NCI-H510A treated with DMSO at 0.1 percent for 48 hours (cell line): ENCODE results near the gene C1orf198.

Experiments
- DNase-seq: peaks from one replicate; lab custom pipeline; 2025; lab: John Stamatoyannopoulos, UW

C1orf198 gene, protein sequence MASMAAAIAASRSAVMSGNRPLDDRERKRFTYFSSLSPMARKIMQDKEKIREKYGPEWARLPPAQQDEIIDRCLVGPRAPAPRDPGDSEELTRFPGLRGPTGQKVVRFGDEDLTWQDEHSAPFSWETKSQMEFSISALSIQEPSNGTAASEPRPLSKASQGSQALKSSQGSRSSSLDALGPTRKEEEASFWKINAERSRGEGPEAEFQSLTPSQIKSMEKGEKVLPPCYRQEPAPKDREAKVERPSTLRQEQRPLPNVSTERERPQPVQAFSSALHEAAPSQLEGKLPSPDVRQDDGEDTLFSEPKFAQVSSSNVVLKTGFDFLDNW

DNA sequence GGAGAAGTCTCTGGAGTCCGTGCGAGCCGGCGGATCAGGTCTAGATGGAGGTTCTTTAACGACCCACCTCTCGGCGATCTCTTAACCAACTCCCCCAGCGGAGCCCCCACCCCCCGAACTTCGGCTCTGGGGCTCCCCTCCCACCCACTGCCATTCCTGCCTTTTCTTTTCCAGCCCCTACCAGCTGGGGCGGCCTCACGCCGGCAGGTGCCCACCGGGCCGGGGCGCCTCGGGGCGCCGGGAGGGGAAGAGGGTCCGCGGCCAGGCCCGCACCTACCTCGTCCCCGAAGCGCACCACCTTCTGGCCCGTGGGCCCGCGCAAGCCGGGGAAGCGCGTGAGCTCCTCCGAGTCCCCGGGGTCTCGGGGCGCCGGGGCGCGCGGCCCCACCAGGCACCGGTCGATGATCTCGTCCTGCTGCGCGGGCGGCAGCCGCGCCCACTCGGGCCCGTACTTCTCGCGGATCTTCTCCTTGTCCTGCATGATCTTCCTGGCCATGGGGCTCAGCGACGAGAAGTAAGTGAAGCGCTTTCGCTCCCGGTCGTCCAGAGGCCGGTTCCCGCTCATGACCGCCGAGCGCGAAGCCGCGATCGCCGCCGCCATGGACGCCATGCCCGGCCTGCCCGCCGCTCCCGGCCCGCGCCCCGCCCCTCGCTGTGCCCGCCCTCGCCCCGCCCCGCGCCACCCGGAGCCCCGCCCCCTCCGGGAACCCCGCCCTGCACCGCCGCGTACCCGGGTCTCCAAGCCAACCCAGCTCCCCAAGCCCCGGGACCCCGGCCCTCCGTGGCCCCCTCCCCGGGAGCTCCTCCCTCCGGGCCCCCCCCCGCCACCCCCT, at the start of gene C1orf198:
TSS of gene C1orf198 (minus strand) at position 619 of the 833 bp plus-strand sequence. CDS start at position 610, 9 bp downstream.
- peak; percentile 53 for DNase-seq

DNA sequence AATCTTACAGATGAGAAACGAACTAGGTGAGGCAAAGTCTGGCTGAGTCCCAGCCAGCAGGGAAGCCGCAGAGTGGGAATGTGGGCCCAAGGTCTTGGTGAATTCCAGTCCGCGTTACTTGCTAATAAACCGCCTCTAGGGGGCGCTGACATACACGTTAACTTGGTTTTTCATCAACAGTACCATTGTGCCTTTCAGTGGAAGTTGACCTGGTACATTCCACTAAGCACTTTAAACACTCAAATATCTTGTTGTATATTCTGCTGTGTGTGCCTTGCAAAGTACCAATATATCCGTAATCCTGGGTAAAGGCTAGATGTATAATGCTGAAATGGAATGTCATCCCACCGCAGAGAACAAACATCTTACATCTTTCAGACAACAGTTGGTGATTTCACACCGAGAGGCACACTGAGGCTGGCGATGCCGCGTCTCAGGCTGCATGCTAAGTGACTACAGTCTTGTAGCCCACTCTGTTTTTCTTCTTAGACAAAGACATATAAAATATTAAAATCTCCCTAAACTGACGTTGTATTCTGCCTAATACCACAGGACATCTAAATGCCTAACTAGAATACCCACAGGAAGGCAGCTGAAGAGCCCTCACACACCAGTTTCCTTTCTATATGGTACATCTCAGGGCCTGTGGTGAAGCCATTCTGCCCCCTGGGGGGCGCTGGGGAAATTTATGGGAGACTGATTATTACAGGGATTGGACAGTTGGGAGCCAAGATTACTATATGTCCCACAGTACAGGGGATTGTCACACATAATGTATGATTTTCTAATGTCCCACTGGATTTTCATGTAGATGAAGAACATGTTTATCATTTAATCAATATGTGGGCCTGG, 49.2 kb upstream of the C1orf198 start:
- peak; percentile 58 for DNase-seq

DNA sequence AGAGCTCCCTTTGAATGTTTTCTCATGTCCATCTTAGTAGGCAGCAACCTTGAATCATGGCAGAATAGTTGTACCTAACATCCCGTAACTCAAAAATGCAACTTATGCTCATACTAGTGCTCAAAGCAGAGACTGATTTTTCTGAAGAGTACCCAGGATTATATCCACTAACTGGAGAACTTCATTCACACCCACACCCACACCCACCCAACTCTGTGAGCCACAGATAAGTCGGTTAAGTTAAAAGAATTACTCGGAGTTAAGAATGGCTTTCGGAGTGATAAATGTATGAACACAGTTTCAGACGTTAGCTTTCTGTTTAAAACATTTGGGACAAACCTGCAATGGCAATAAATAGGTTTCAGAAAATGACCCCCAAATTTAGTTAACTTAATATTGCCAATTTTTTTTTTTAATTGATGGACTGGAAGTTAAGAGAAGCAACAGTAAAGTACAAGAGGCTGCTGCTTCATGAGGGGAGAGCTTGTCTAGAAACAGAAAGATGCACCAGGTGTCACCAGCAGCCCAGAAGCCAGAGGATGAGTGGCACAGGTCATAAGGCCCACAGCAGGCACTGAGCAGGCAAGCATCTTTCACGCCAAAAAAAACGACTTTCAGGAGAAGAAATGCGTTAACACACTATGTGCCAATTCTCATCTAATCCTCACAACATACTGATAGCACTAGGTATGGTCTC, 48.4 kb upstream of the C1orf198 start:
- no peak for DNase-seq

DNA sequence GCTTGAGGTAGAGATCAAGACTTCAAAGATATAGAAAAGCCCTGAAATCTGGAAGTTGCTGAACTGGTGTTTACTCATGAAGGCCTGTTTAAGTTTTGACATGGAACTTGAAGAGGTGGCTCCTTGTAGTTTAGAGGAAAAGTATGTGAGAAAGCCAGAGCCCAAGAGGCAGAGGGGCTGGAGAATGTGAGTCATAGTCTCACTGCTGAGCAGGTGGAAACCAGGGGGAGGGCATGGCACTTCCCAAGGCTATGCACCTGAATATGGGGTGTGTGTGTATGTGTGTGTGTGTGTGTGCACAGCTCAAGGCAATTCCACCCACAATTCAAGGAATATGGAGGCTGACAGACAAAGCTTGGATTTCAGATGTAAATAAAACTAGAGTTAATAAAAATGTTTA, 46.8 kb upstream of the C1orf198 start:
- no peak for DNase-seq

DNA sequence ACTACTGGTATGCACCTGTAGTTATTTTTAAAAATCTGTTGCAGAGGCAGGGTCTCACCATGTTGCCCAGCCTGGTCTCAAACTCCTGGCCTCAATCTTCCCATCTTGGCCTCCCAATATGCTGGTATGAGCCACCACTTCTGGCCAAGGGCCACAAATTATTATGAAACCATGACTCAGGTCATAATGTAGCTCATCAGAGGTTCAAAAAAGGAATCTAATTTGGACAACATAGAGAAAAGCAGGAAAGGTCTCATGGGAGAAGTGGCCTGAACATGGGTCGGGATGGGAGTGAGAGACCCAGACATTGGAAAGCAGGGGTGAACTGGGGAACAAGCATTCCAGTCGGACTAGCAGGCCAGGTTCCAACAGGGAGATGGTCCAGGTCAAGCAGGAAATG, 45.2 kb upstream of the C1orf198 start:
- no peak for DNase-seq

DNA sequence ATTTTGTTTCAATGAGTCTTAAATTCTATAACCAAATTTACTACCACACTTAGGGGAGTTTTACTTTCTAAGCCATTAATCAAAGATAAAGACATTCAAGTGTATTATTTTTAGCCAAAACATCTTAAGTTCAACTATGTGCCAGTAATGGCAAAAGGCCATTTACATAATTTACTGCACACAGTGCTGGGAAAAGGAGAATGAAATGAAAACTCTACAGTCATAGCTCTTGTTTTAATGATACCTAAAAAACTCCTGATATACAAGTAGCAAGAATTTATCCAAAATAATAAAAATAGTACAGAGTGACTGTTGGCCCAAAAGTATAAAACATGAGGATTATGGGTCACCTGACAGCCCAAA, 42.4 kb upstream of the C1orf198 start:
- no peak for DNase-seq

DNA sequence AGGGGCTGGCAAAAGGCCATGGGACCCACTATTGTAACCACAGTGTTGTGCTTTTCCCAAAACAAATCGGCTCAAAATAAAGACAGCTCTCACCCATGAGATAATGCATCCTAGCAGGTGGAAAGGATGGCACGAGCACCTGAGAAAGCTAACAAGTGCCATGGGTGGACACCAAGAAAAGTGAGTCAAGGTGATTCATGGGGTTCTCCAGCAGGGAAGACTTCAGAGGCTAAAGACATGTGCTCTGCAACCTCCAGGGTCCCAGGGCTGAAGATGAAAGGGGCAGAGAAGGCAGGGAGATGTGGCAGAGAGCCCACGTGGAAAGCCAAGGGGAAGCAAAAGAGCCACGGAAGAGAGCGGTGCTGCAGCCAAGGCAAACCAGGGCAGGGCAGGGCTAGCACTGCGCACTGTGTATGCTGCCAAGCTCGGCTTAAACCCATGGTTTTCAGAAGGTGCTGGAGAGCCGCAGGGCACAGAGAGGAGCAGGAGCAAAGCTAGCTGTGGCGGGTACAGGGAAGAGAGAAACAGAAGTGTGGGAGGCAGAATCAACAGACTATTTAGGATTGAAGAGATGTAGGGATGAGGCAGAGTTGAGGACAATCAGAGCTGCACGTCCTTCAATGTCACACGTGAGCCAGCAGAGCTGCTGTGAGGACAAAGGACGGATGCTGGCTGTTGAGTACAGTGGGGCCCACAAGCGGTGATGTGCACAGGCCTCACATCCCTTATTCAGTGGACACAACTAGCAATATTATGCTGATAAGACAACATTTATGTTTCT, 41.8 kb upstream of the C1orf198 start:
- no peak for DNase-seq

DNA sequence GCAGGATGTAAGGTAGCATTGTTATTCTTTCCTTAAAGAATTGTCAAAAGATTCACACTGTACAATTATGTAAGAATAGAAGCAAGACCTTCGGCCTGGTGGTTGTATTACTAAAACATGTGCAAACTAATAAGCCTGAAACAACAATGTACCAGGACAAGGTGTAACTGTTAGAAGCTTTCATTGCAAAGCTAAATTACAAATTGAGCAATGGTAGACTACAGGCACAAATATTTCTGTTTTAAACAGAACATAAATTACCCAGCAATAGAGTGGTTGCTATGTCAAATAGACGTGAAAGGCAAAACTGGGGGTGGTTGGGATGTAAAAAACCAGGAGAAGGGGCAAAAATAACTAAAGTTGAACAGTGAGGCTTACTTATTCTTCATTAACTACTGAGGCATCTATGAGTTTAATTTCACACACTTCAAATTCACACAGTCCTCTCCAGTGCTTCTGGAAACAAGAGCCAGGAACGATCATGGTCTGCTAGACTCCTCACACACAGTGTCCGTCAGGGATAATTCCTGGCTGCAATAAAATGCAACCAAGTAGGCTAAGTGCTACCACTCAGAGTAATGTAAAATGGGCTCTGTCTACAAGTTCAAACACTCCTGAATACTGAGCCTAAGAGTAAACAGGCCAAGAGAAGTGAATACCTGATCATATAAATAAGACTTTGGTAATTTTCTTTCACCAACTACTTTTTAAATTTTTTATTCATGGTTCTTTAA, 39.3 kb upstream of the C1orf198 start:
- DNase-seq, result no peak

DNA sequence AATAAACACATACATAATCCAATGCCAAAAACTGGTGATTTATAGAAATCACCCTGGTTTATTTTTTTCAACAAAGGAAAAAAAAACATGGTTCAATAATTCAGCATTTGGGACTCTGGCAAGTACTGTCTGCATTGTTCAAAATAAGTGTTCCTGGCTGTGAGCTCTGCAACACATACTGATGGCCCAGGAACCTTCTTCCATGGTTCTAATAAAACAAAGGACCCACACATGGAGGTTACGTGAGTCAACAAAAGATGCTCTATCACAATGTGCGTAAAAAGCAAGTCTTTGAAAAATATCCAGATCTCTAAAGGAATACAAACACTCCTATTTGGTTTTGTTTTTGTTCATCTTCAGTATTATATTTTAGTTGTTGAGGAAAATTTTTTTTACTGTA, 37.9 kb upstream of the C1orf198 start:
- no peak for DNase-seq

DNA sequence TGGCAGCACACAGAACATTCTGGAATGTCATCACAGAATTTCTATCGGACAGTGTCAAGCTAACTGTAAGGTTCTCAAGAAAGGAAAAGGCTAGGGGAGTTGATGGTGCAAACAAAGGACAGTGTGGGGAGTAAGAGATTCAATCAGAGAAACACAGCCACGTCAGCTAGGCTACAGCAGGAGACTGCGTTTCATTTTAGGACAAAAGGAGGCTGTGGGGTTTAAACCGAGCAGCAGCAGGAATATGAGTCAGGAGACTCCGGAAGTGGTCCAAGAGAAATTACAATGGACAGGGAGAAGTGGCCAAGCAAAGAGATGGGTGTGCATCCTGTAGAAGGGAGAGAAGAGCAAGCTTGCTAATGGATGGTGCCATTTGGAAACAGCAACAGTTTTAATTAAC, 37.4 kb upstream of the C1orf198 start:
- no peak for DNase-seq

DNA sequence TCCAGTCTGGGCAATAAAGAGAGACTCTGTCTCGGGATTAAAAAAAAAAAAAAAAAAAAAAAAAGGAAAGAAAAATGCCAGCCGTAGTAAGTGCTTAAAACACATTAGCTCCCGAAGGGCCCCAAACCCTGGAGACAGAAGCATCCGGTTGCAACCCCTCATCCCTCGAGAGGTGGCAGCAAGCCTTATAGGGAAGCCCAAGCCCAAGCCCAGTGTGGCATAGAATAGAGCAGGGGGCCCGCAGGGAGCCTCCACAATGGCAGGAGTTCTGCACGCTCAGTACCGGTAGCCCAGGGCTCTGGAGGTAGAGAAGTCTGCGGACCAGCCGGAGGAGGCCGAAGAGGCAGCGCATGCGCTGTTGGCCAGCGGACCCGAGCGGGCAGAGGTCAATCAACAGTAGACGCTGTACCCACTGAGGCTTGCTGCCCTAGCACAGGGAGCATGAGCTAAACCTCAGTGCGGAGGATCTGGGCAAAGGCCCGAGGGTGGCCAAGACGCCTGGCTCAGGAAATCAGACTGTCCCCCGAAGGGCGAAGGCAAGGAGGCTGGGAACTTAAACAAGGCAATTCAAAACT, 34.1 kb upstream of the C1orf198 start:
- DNase-seq, result no peak

DNA sequence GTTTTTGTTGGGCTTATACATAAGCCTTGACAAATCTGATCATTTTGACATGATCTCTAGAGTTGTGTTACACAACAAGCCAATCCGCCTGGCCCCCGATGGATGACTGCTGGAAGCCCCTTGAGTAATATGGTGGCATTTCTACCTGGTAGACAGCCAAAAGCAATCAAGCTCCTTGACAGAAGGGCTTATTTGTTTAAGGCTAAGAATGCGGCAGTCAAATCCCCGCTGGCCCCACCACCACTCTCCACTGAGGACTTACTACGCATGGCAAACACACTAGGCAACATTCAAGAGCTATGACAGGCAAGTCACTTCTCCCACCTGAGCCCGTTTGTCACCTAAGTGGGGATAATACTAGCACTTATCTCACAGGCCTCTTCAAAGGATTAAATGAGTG, 33.4 kb upstream of the C1orf198 start:
- DNase-seq, result peak; percentile 26

DNA sequence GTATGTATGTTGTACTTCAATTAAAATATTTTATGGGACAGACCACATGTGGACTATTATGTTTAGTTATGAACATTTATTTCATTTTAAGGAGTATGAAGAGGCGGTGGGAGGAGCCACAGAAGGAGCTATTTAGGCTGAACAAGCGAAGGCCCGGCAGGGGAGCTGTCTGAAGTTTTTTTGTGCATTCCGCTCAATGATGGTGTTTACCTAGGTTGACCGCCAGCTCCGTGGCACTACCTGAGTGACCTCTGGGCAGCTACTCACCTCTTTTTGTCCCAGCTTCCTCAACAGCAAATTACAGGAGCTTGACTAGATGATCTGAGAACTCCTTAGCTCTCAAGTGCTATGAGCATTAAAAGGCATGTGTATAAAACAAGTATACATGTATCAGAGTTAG, 32.7 kb upstream of the C1orf198 start:
- no peak for DNase-seq

DNA sequence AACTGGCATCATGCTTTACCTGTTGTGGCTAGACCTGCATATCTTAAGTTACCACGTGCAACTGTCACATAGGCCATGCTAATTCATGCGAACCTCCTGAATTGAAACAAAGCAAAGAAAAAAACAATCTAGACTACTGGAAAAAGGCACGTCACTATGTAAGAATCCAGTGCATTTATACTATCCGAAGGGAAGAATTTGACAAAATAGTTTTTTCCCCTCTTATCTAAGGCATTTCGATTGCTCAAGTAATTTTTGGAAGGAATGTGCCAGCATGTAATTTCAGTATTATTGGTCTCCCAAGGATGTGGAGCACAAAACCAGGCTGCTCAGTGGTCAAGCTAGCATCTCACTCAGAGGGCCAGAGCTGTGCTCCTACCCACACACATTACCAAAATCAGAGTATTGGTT, 31.5 kb upstream of the C1orf198 start:
- no peak for DNase-seq

DNA sequence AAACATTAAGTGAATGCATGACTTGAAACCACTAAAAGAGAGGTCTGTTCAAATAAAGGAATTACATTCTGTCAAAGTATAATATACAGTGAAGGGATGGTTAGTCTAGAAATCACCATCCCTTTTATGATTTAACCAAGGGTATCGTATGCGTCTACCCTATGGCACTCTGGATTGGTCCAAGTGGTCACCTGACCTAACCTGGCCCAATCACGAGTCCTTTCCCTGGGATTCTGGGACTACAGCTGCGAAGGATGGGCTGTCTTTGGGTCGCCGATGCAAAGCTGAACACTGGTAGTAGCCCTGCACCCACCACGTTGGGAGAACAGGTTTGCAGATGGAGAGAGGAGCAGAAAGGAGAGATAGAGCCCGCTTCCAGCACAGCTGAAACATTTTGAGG, 30.4 kb upstream of the C1orf198 start:
- no peak for DNase-seq

DNA sequence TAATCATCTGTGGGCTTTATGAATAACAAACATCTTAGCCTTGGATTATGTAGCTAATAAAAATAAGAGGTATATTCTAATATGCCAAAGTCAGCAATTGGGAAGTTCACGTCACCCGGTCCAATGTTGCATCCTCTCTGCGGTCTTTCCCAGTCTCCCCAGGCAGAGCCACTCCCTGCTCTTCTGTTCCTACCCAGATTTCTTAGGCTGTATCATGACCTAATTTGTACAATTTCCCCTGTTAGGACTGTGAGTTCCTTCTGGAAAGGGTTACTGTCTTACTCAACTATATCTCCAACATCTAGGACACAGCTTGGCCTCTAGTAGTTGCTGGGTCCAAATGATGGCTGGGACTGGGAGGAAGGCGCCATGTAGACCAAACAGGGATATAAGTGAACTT, 29.8 kb upstream of the C1orf198 start:
- DNase-seq, result no peak

DNA sequence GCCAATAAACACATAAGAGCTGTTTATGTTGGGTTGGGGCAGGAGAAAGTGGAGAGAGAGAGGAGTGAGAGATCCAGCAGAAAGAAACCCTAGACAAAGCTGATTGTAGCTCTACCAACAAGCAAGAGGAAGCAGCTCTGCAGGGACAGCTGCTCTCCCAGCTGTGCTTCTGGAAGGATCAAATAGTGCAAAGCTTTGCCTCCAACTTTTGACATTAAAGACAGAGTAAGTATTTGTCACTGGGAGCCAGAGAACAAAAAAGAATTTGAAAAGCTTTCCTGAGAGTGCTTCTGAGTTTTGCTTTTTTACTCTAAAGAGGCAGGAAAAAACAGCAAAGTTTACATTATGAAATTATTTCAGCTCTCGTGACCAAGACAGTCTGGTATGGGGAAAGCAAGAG, 28.5 kb upstream of the C1orf198 start:
- DNase-seq, result no peak

DNA sequence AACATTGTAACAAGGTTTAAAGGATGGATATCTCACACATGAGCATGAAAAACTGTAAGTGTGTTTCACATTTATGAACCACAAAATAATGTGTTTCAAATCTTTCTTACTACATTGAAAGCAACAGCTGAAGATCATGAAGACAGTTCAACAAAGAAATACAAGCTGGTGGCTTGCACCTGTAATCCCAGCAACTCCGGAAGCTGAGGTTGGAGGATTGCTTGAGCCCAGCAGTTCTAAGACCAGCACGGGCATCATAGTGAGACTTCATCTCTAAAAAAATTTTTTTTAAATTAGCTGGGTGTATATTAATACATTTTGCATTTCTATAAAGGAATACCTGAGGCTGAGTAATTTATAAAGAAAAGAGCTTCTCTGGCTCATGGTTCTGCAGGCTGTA, 27.1 kb upstream of the C1orf198 start:
- no peak for DNase-seq

DNA sequence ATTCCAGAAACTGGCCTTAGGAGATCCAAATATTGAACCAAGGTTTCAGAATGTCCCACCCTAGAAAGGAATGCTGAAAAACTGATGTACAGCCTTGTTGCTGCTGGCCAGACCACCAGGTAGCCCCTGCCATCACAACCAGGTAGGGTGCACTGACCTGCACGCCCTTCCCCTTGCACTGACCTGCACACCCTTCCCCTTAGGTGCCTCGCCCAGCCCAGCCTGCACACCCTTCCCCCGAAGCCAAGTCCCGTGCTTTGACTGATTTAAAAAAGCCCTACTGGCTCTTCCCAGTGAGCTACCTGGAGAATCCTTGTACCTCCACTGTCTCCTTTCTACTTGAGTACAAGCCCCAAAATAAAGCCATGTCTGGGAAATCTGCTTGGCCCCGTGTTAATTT, 26.3 kb upstream of the C1orf198 start:
- no peak for DNase-seq

DNA sequence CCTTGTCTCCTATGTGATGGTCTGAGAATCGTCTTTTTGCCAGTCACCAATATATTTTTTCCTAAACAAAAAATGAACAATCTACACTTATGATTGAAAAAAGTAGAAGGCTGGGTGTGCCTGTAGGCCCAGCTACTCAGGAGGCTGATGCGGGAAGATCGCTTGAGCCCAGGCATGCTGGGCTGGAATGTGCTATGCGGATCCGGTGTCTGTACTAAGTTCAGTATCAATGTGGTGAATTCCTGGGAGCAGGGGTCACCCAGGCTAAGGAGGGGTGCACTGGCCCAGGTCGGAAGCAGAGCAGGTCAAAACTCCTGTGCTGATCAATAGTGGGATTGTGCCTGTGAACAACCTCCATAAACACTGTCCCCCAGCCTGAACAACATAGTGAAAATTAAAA, 25.7 kb upstream of the C1orf198 start:
- no peak for DNase-seq
